Measurements from ENCODE around the gene ZNF385C. TPM values are rescaled to one million over a fixed set of nuclear protein-coding genes. Genes with fewer than 3 reads are reported as not detected.

The ZNF385C gene
- total RNA-seq, 1 experiment from 2014 or later = 1.1 TPM

DNA sequence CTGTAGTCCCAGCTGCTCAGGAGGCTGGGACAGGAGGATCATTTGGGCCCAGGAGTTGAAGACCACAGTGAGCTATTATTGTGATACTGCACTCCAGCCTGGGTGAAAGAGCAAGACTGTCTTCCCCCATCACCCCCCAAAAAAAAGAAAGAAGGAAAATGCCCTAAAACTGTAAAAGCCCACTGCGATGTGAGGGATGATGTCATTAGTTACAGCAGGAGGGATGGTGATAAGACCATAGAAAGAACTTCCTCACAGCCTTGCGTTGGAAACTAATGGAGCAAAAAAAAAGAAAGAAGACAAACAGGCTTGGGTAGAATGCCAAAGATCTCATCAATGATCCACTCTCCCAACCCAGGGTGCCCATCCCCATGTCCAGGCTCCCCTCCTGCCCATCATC is 18.7 kb downstream of the ZNF385C start:
- no peaks in the 10 kb centered on the region for H4K20me1 ChIP-seq (ENCODE audit: insufficient read depth)
- no peaks in the 10 kb centered on the region for H3K9me2 ChIP-seq (ENCODE audit: insufficient read depth)
- CTCF ChIA-PET = interaction anchor here (0.9 to 1.0 kb wide), 2 partner anchors 22 to 60 kb away, joined by 3 read pairs; partner anchors contain the start of gene NKIRAS2
- H3K79me2 ChIP-seq (ENCODE audit: insufficient read depth, low read length) = no peaks in the 10 kb centered on the region
- no peak overlapping the region for H2AFZ ChIP-seq (ENCODE audit: low read depth, low read length, poor library complexity, severe bottlenecking)
- DNase-seq (ENCODE audit: low read depth, low spot score) (no peak), ATAC-seq (no peak)
- POLR2A ChIA-PET = no interaction called here
- H3K27ac ChIP-seq (ENCODE audit: low read depth, low read length) = no peak overlapping the region
- RAD21 ChIA-PET (ENCODE audit: low non-redundant PET in 1 of 2, low total read pairs in 2 of 2, uncharacterized antibody in 2 of 2, unreplicated experiment in 2 of 2) = no interaction called here
- TF ChIP-seq SIN3A (IDR thresholded peaks at IDR 0.05; ENCODE audit: low read depth) (no peak), POLR2A (IDR thresholded peaks at IDR 0.05; ENCODE audit: borderline replicate concordance, extremely low read depth, insufficient read depth, insufficient read length) (no peak)
- H3K4me2 ChIP-seq (ENCODE audit: low read length) = no peak overlapping the region
- H3K27me3 ChIP-seq (ENCODE audit: insufficient read depth, low read length) = no peaks in the 10 kb centered on the region
- no peaks in the 10 kb centered on the region for H3K36me3 ChIP-seq (ENCODE audit: control insufficient read depth in 1 of 2, insufficient read depth in 2 of 2, low read length in 2 of 2)
- no TSS peak for BruUV-seq (replicated peaks)
- H3K4me3 ChIP-seq (replicated peaks in 1 of 2; ENCODE audit: low read depth in 1 of 2, low read length in 2 of 2) = no peak overlapping the region
- no peak overlapping the region for H3K9ac ChIP-seq (ENCODE audit: low read length)
- peaks cover 11 to 21% of the 10 kb centered on the region in 2 experiments; a peak in 3 of 4 replicates for H3K4me1 ChIP-seq (ENCODE audit: control insufficient read depth in 1 of 2, insufficient read depth in 2 of 2, low read length in 2 of 2)
- H3K9me3 ChIP-seq (ENCODE audit: control insufficient read depth in 1 of 2, insufficient read depth in 1 of 2, low read depth in 1 of 2, low read length in 2 of 2) = no peaks in the 10 kb centered on the region
- intact Hi-C loops (cut with micrococcal nuclease) = no loop called here

DNA sequence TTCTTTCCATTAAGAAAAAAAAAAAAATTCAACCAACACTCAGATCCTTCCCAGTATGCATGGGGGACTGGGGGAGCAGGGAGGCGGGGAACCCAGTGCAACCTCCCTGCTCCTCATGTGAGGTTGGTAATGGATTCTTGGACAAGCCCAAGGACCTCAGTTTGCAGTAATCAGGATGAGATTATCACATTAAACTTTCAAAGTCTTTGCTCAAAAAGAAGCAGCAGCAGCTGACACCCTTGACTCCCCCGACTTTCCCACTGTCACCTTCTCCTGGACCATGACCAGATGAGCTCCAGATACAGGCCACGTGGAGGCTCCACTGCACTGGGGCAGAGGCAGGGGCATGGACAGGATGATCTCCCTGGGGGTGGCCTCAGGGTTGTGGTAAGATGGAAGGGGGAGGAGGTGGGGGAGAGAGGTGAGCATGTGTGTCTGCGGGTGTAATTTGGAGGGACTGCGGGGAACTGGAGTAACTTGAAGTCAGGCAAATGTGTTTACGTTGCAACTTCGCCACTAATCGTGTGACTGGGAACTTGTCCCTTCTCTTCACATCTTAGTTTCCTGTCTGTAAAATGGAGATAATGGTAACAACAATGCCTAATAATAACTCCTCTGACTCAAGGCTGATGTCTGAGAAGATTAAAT is 19.8 kb downstream of the ZNF385C start:
- H3K27me3 ChIP-seq (ENCODE audit: insufficient read depth, low read length) = no peaks in the 10 kb centered on the region
- H3K4me3 ChIP-seq (replicated peaks in 1 of 2; ENCODE audit: low read depth in 1 of 2, low read length in 2 of 2) = no peak overlapping the region
- H3K9ac ChIP-seq (ENCODE audit: low read length) = no peak overlapping the region
- no peaks in the 10 kb centered on the region for H3K79me2 ChIP-seq (ENCODE audit: insufficient read depth, low read length)
- ChIA-PET POLR2A (no interaction called here), CTCF (no interaction called here), RAD21 (ENCODE audit: low non-redundant PET in 1 of 2, low total read pairs in 2 of 2, uncharacterized antibody in 2 of 2, unreplicated experiment in 2 of 2) (no interaction called here)
- H3K9me3 ChIP-seq (ENCODE audit: control insufficient read depth in 1 of 2, insufficient read depth in 1 of 2, low read depth in 1 of 2, low read length in 2 of 2) = no peaks in the 10 kb centered on the region
- no peaks in the 10 kb centered on the region for H3K9me2 ChIP-seq (ENCODE audit: insufficient read depth)
- DNase-seq (ENCODE audit: low read depth, low spot score) = no peak
- intact Hi-C loops (cut with micrococcal nuclease) = no loop called here
- H3K4me1 ChIP-seq (ENCODE audit: control insufficient read depth in 1 of 2, insufficient read depth in 2 of 2, low read length in 2 of 2) = peaks cover 11 to 21% of the 10 kb centered on the region in 2 experiments; a peak in 3 of 4 replicates
- no peak overlapping the region for H3K4me2 ChIP-seq (ENCODE audit: low read length)
- TF ChIP-seq POLR2AphosphoS5 (IDR thresholded peaks at IDR 0.05; ENCODE audit: low read depth, low read length) (no peak), CBX3 (IDR thresholded peaks at IDR 0.05; ENCODE audit: low read depth) (no peak), JUND (IDR thresholded peaks at IDR 0.05) (no peak), ATF3 (IDR thresholded peaks at IDR 0.05) (no peak), EGR1 (IDR thresholded peaks at IDR 0.05; ENCODE audit: low read depth) (no peak), MAX (IDR thresholded peaks at IDR 0.05) (no peak), RAD21 (IDR thresholded peaks at IDR 0.05; ENCODE audit: low read depth) (no peak), POLR2A (IDR thresholded peaks at IDR 0.05; ENCODE audit: borderline replicate concordance, extremely low read depth, insufficient read depth, insufficient read length) (no peak), SP1 (IDR thresholded peaks at IDR 0.05; ENCODE audit: low read depth) (no peak)
- ATAC-seq = no peak
- H3K27ac ChIP-seq (ENCODE audit: low read depth, low read length) = no peak overlapping the region
- no peaks in the 10 kb centered on the region for H4K20me1 ChIP-seq (ENCODE audit: insufficient read depth)
- H2AFZ ChIP-seq (ENCODE audit: low read depth, low read length, poor library complexity, severe bottlenecking) = no peak overlapping the region
- BruUV-seq (replicated peaks) = no TSS peak
- H3K36me3 ChIP-seq (ENCODE audit: control insufficient read depth in 1 of 2, insufficient read depth in 2 of 2, low read length in 2 of 2) = no peaks in the 10 kb centered on the region
